ENCODE data around the gene PAX7. TPM values are rescaled to one million over a fixed set of nuclear protein-coding genes. Genes with fewer than 3 reads are reported as not detected.
A peak's percentile ranks its signal among the peaks of the same experiment; 100 is the strongest.

Gene PAX7
- total RNA-seq, 1 donor = not detected

GRCh38 chr1:18645747-18646090, 15.1 kb downstream of the PAX7 start:
- Histone ChIP-seq H3K4me1 (ENCODE audit: insufficient read depth, low read length) (no peaks in the 10 kb centered on the region), H3K4me3 (ENCODE audit: insufficient read depth, low read length) (no peak overlapping the region), H3K4me2 (ENCODE audit: insufficient read depth, low read length) (no peak overlapping the region), H3K36me3 (ENCODE audit: insufficient read depth, low read length) (no peaks in the 10 kb centered on the region), H3K9me3 (ENCODE audit: low read depth, low read length) (no peaks in the 10 kb centered on the region), H3K27ac (ENCODE audit: low read depth, low read length) (no peak overlapping the region), H3K27me3 (ENCODE audit: insufficient read depth, low read length) (peaks cover 83% of the 10 kb centered on the region), H4K20me1 (ENCODE audit: insufficient read depth, low read length) (no peaks in the 10 kb centered on the region), H3K79me2 (ENCODE audit: insufficient read depth, low read length) (no peaks in the 10 kb centered on the region), H2AFZ (ENCODE audit: low read length) (no peak overlapping the region)
- DNase-seq (ENCODE audit: insufficient read length, low spot score, missing footprints) = peak; percentile 92
- TF ChIP-seq, protein P1, sequence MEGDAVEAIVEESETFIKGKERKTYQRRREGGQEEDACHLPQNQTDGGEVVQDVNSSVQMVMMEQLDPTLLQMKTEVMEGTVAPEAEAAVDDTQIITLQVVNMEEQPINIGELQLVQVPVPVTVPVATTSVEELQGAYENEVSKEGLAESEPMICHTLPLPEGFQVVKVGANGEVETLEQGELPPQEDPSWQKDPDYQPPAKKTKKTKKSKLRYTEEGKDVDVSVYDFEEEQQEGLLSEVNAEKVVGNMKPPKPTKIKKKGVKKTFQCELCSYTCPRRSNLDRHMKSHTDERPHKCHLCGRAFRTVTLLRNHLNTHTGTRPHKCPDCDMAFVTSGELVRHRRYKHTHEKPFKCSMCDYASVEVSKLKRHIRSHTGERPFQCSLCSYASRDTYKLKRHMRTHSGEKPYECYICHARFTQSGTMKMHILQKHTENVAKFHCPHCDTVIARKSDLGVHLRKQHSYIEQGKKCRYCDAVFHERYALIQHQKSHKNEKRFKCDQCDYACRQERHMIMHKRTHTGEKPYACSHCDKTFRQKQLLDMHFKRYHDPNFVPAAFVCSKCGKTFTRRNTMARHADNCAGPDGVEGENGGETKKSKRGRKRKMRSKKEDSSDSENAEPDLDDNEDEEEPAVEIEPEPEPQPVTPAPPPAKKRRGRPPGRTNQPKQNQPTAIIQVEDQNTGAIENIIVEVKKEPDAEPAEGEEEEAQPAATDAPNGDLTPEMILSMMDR (IDR thresholded peaks at IDR 0.05; ENCODE audit: extremely low read depth, low read depth, low read length) = no peak

DNA sequence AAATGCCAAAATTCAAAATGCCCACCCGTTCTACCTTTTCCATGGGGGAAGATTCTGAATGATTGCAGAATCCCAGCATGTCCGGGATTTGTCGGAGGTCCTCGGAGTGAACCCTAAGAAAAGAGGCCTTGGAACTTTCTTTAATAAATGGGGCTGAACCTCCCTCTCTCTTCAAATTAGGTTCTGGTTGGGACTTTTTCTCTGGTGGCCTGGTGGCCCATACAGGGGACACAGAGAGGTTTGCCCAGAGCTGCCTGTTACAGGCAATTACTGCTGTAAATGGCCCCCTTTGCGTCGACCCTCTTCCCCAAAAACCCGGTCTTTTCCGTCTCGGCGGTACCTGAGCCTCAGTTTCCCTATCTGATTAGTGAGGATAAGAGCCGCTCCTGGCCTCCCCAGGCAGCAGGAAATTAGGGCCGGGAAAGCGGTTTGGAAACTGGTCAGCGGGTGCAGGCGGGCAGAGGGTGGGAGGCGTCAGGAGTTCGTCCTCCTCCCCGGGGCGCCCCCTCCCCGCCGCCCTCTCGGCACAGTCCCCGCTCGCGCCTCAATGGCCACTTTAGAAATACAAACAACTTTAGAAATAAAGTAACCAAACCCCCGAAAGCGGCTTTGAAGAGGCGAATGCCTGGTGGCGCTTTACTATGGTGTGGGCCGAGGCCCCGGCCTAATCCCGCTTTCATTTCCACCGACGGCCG, 15.6 kb downstream of the PAX7 start:
- TF ChIP-seq, protein P1 (IDR thresholded peaks at IDR 0.05; ENCODE audit: extremely low read depth, low read depth, low read length) = no peak
- H3K79me2 ChIP-seq (ENCODE audit: insufficient read depth, low read length) = no peaks in the 10 kb centered on the region
- peaks cover 82% of the 10 kb centered on the region for H3K27me3 ChIP-seq (ENCODE audit: insufficient read depth, low read length)
- H2AFZ ChIP-seq (ENCODE audit: low read length) = no peak overlapping the region
- H3K36me3 ChIP-seq (ENCODE audit: insufficient read depth, low read length) = no peaks in the 10 kb centered on the region
- no peak overlapping the region for H3K4me2 ChIP-seq (ENCODE audit: insufficient read depth, low read length)
- H4K20me1 ChIP-seq (ENCODE audit: insufficient read depth, low read length) = no peaks in the 10 kb centered on the region
- H3K27ac ChIP-seq (ENCODE audit: low read depth, low read length) = no peak overlapping the region
- no peak overlapping the region for H3K4me3 ChIP-seq (ENCODE audit: insufficient read depth, low read length)
- no peaks in the 10 kb centered on the region for H3K9me3 ChIP-seq (ENCODE audit: low read depth, low read length)
- peak; percentile 84 for DNase-seq (ENCODE audit: insufficient read length, low spot score, missing footprints)
- no peaks in the 10 kb centered on the region for H3K4me1 ChIP-seq (ENCODE audit: insufficient read depth, low read length)

DNA sequence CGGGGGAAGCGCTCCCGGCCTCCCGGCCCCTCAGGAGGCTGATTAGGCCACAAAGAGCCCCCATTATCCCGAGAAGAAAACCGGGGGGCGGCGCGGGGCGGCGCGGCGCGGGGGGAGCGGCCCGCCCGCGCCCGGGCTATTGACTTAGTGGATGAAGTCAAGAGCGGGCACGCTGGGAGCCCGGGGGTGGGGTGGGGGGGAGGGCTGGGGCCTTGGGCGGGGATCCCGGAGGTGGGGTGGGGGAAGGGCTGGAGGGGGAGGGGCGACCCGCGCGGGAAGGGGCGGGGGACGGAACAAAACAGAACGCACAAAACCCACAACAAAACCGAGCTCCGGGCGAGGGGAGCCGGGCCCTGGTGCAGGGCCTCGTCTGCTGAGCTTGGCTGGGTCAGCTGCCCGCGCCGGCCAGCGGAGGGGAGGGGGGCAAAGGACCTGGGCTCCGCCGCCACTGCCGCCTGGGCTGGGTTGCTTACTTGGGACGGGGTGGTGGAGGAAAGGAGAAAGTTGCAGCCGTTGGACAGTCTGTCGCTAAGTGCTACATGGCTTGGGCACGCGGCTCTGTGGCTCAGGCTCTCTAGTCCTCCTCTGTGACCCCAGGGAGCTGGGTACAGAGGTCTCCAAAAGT, 16.3 kb downstream of the PAX7 start:
- peak; percentile 66 for DNase-seq (ENCODE audit: insufficient read length, low spot score, missing footprints)
- H4K20me1 ChIP-seq (ENCODE audit: insufficient read depth, low read length) = no peaks in the 10 kb centered on the region
- H3K4me3 ChIP-seq (ENCODE audit: insufficient read depth, low read length) = no peak overlapping the region
- no peaks in the 10 kb centered on the region for H3K4me1 ChIP-seq (ENCODE audit: insufficient read depth, low read length)
- no peak overlapping the region for H2AFZ ChIP-seq (ENCODE audit: low read length)
- H3K36me3 ChIP-seq (ENCODE audit: insufficient read depth, low read length) = no peaks in the 10 kb centered on the region
- TF ChIP-seq, protein P1 (IDR thresholded peaks at IDR 0.05; ENCODE audit: extremely low read depth, low read depth, low read length) = no peak
- no peak overlapping the region for H3K27ac ChIP-seq (ENCODE audit: low read depth, low read length)
- H3K27me3 ChIP-seq (ENCODE audit: insufficient read depth, low read length) = peaks cover 76% of the 10 kb centered on the region
- no peaks in the 10 kb centered on the region for H3K9me3 ChIP-seq (ENCODE audit: low read depth, low read length)
- no peak overlapping the region for H3K4me2 ChIP-seq (ENCODE audit: insufficient read depth, low read length)
- H3K79me2 ChIP-seq (ENCODE audit: insufficient read depth, low read length) = no peaks in the 10 kb centered on the region

DNA sequence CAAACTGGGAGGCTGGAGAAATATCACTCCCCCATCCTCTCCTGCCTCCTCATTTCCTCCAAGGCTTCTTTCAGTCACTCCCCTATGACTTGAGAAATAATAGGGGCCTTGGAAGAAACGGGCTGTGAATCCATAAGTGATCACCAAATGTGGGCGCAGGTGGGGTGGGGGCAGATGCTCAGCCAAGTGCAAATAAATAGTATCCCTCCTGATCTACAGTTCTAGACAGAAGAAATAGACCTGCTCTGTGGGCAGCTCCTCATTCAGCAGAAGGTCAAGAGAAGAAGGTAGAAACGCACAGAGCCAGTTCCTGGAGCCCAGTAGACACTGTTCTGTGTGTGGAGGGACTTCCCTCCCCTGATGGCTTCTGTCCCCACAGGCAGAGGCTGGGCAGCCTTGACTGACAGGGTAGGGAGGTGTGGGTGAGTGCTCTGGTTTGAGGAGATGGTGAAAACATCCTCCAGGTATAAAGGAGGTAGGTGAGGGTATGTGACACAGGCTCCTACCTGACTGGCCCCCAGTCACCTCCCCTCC, 17.1 kb downstream of the PAX7 start:
- TF ChIP-seq, protein P1 (IDR thresholded peaks at IDR 0.05; ENCODE audit: extremely low read depth, low read depth, low read length) = no peak
- H3K27me3 ChIP-seq (ENCODE audit: insufficient read depth, low read length) = peaks cover 75% of the 10 kb centered on the region
- H3K4me1 ChIP-seq (ENCODE audit: insufficient read depth, low read length) = no peaks in the 10 kb centered on the region

More for the DNA sequence above, 17.1 kb downstream of the PAX7 start:
- Histone ChIP-seq H2AFZ (ENCODE audit: low read length) (no peak overlapping the region), H3K36me3 (ENCODE audit: insufficient read depth, low read length) (no peaks in the 10 kb centered on the region), H3K4me2 (ENCODE audit: insufficient read depth, low read length) (no peak overlapping the region), H3K9me3 (ENCODE audit: low read depth, low read length) (no peaks in the 10 kb centered on the region), H4K20me1 (ENCODE audit: insufficient read depth, low read length) (no peaks in the 10 kb centered on the region), H3K4me3 (ENCODE audit: insufficient read depth, low read length) (no peak overlapping the region), H3K27ac (ENCODE audit: low read depth, low read length) (no peak overlapping the region), H3K79me2 (ENCODE audit: insufficient read depth, low read length) (no peaks in the 10 kb centered on the region)
- peak; percentile 74 for DNase-seq (ENCODE audit: insufficient read length, low spot score, missing footprints)
